Neural progenitor cell (in vitro differentiated cells): ENCODE measurements around the gene MAOB. TPM values are rescaled to one million over a fixed set of nuclear protein-coding genes. Genes with fewer than 3 reads are reported as not detected.

ENCODE experiments used
- DNase-seq: peaks from one replicate; pipeline ENCODE4 v3.0.0-alpha.2; 2016; ENCODE audit warnings: low spot score
- H2AFZ ChIP-seq: fragments of 200-600 bp; sonication (generic); replicated peaks from 2 replicates; pipeline ENCODE4 v1.6.1; 2016; ENCODE audit warnings: antibody characterized with exemption
- H3F3A ChIP-seq: fragments of 200-600 bp; sonication (generic); 2 replicates; pipeline ENCODE4 v1.6.1; 2016; ENCODE audit warnings: antibody characterized with exemption, low read depth
- H3K27ac ChIP-seq: fragments of 200-600 bp; sonication (generic); 2 replicates; pipeline ENCODE4 v1.5.1; 2016; ENCODE audit warnings: mild to moderate bottlenecking
- H3K27me3 ChIP-seq: fragments of 200-600 bp; sonication (generic); 2 replicates; pipeline ENCODE4 v1.6.1; 2016; ENCODE audit warnings: mild to moderate bottlenecking, moderate library complexity
- H3K36me3 ChIP-seq: fragments of 200-600 bp; sonication (generic); 2 replicates; pipeline ENCODE4 v1.5.1; 2016
- H3K4me1 ChIP-seq: fragments of 200-600 bp; sonication (generic); 2 replicates; pipeline ENCODE4 v1.6.1; 2016; ENCODE audit warnings: mixed run types
- H3K4me2 ChIP-seq: fragments of 200-600 bp; sonication (generic); 2 replicates; pipeline ENCODE4 v1.6.1; 2016
- H3K4me3 ChIP-seq: fragments of 200-600 bp; sonication (generic); 2 replicates; pipeline ENCODE4 v1.5.1; 2016
- H3K79me2 ChIP-seq: fragments of 200-600 bp; sonication (generic); 2 replicates; pipeline ENCODE4 v1.6.1; 2016; ENCODE audit warnings: low read depth
- H3K9ac ChIP-seq: fragments of 200-600 bp; sonication (generic); 2 replicates; pipeline ENCODE4 v1.6.1; 2016
- H3K9me3 ChIP-seq: fragments of 200-600 bp; sonication (generic); 2 replicates; pipeline ENCODE4 v1.5.1; 2016; ENCODE audit warnings: low read depth
- H4K20me1 ChIP-seq: fragments of 200-600 bp; sonication (generic); 2 replicates; pipeline ENCODE4 v1.6.1; 2016; ENCODE audit warnings: low read depth
- H3K27ac Mint-ChIP-seq: 3 replicates; pipeline ENCODE4 v1.8.0; 2021; ENCODE audit warnings: mixed read lengths
- H3K27me3 Mint-ChIP-seq: 2 replicates; pipeline ENCODE4 v1.8.0; 2022; ENCODE audit warnings: low read depth, mild to moderate bottlenecking, inconsistent platforms, moderate library complexity, mixed read lengths; ENCODE audit not compliant: insufficient read depth
- H3K36me3 Mint-ChIP-seq: 3 replicates; pipeline ENCODE4 v1.8.0; 2021; ENCODE audit warnings: mixed read lengths
- H3K4me1 Mint-ChIP-seq: 3 replicates; pipeline ENCODE4 v1.8.0; 2021; ENCODE audit warnings: mixed read lengths
- H3K4me3 Mint-ChIP-seq: 3 replicates; pipeline ENCODE4 v1.8.0; 2021; ENCODE audit warnings: mild to moderate bottlenecking, moderate library complexity, mixed read lengths
- H3K9me3 Mint-ChIP-seq: 3 replicates; pipeline ENCODE4 v1.8.0; 2020; ENCODE audit warnings: mixed read lengths
- CTCF ChIP-seq: fragments of 200-600 bp; sonication (generic); IDR thresholded peaks from 2 replicates; pipeline ENCODE4 v1.5.1; 2017; ENCODE audit warnings: antibody characterized with exemption, mild to moderate bottlenecking
- EZH2 ChIP-seq: fragments of 200-600 bp; sonication (generic); IDR thresholded peaks from 2 replicates; pipeline ENCODE4 v1.6.1; 2017; ENCODE audit warnings: antibody characterized with exemption, mild to moderate bottlenecking, moderate library complexity
- EZH2phosphoT487 ChIP-seq: fragments of 200-600 bp; sonication (generic); IDR thresholded peaks from 2 replicates; pipeline ENCODE4 v1.6.1; 2017; ENCODE audit warnings: antibody characterized with exemption
- total RNA-seq: library from RNA; depleted of rRNA; stranded (reverse); fragments of >200 nt; gene quantifications from 2 replicates; pipeline ENCODE4 v1.2.3, GENCODE V29; 2015; ENCODE audit warnings: low replicate concordance

MAOB gene
- total RNA-seq, 1 donor from 2014 or later = 1.5 TPM

DNA sequence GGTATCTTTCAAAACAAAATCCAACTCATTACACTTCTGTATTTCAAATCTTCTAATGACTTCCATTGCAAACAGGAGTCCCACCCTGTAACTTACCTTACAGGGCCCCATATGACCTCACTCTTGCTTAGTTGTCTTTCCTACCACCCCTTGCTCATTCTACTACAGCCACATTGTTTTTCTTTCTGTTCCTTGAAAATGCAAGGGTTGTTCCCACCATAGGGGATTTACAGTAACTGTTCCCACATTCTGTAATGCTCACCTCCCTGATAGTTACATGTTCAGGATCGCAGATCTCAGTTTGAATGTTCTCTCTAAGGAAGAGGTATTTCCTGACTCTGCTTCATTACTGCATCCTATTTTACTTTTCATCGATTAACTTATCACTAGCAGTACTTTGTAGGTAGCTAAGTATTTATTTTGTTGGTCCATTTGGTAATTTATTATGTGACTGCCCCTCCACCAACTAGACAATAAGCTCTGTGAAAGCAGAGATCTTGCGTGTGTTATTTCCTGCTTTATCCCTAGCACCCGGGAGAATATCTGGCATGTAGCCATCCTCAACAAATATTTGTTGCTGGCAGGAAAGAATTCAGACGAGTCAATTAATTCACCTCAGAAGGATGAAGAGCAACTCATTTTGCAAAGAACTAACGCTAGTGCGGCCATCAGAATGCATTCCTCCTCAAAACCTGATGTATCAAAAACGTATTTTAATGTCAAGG, 21.4 kb downstream of the MAOB start:
- Mint-ChIP-seq H3K36me3 (no peaks in the 10 kb centered on the region), H3K4me3 (no peak overlapping the region), H3K9me3 (peaks cover 4% of the 10 kb centered on the region), H3K4me1 (no peaks in the 10 kb centered on the region), H3K27me3 (peaks cover 2% of the 10 kb centered on the region), H3K27ac (no peak overlapping the region)
- no peaks in the 10 kb centered on the region for H3K27me3 ChIP-seq
- H3K27ac ChIP-seq = no peak overlapping the region
- TF ChIP-seq CTCF (no peak), EZH2phosphoT487 (no peak), EZH2 (no peak)
- H3K79me2 ChIP-seq = no peaks in the 10 kb centered on the region
- no peaks in the 10 kb centered on the region for H3K9me3 ChIP-seq
- no peak overlapping the region for H2AFZ ChIP-seq
- DNase-seq = no peak
- H3K4me1 ChIP-seq = no peaks in the 10 kb centered on the region
- no peak overlapping the region for H3K9ac ChIP-seq
- no peaks in the 10 kb centered on the region for H3F3A ChIP-seq
- no peak overlapping the region for H3K4me2 ChIP-seq
- H3K36me3 ChIP-seq = no peaks in the 10 kb centered on the region
- no peaks in the 10 kb centered on the region for H4K20me1 ChIP-seq
- no peak overlapping the region for H3K4me3 ChIP-seq

- Histone ChIP-seq H3K9ac (no peak overlapping the region), H4K20me1 (no peaks in the 10 kb centered on the region), H3K79me2 (no peaks in the 10 kb centered on the region), H3K4me2 (no peak overlapping the region), H3F3A (no peaks in the 10 kb centered on the region), H3K4me1 (no peaks in the 10 kb centered on the region), H3K36me3 (no peaks in the 10 kb centered on the region), H2AFZ (no peak overlapping the region), H3K9me3 (peaks cover 8% of the 10 kb centered on the region), H3K27ac (no peak overlapping the region), H3K27me3 (no peaks in the 10 kb centered on the region), H3K4me3 (no peak overlapping the region)
- DNase-seq = no peak
- H3K27me3 Mint-ChIP-seq = no peaks in the 10 kb centered on the region
- H3K36me3 Mint-ChIP-seq = no peaks in the 10 kb centered on the region
- peaks cover 3% of the 10 kb centered on the region for H3K9me3 Mint-ChIP-seq
- H3K4me1 Mint-ChIP-seq = no peaks in the 10 kb centered on the region
- TF ChIP-seq EZH2phosphoT487 = no peak
- no peak for TF ChIP-seq CTCF
- TF ChIP-seq EZH2 = no peak
- H3K27ac Mint-ChIP-seq = no peak overlapping the region
- H3K4me3 Mint-ChIP-seq = no peak overlapping the region
These were observed 28.9 kb downstream of the MAOB start for GRCh38 chrX:43853225-43853828.

DNA sequence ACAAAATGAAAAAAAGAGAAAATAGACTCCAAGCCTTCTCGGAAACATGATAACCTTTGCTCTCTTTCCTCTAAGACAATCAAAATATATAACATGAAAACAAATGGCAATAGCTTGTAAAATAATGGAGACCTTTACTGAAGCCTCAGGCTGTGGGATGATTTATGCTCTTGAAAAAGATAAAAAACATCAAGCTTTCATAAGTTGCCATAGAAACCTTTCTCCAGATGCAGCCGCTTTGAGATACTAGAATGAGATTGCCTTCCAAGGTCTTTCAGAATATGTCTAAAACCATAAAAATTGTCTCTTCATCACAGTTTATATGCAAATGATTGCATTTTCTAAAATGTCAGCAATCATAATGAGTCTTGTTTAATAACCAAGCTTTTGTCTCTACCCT, 31.6 kb downstream of the MAOB start:
- Histone ChIP-seq H3K36me3 (no peaks in the 10 kb centered on the region), H3K79me2 (no peaks in the 10 kb centered on the region), H3K4me2 (no peak overlapping the region), H3K9ac (no peak overlapping the region), H3K9me3 (peaks cover 8% of the 10 kb centered on the region), H3K4me1 (no peaks in the 10 kb centered on the region), H4K20me1 (no peaks in the 10 kb centered on the region), H3F3A (no peaks in the 10 kb centered on the region), H3K4me3 (no peak overlapping the region), H3K27ac (no peak overlapping the region), H2AFZ (no peak overlapping the region), H3K27me3 (no peaks in the 10 kb centered on the region)
- no peak for DNase-seq
- H3K4me3 Mint-ChIP-seq = no peak overlapping the region
- H3K4me1 Mint-ChIP-seq = no peaks in the 10 kb centered on the region
- no peaks in the 10 kb centered on the region for H3K36me3 Mint-ChIP-seq
- H3K27me3 Mint-ChIP-seq = no peaks in the 10 kb centered on the region
- TF ChIP-seq EZH2phosphoT487 (no peak), CTCF (no peak), EZH2 (no peak)
- H3K9me3 Mint-ChIP-seq = no peaks in the 10 kb centered on the region
- H3K27ac Mint-ChIP-seq = no peak overlapping the region
